ENCODE measurements around the gene C10orf105. TPM values are rescaled to one million over a fixed set of nuclear protein-coding genes. Genes with fewer than 3 reads are reported as not detected.

Gene C10orf105
- total RNA-seq, 2 experiments from 2014 or later: 0.73 to 1.1 TPM

DNA sequence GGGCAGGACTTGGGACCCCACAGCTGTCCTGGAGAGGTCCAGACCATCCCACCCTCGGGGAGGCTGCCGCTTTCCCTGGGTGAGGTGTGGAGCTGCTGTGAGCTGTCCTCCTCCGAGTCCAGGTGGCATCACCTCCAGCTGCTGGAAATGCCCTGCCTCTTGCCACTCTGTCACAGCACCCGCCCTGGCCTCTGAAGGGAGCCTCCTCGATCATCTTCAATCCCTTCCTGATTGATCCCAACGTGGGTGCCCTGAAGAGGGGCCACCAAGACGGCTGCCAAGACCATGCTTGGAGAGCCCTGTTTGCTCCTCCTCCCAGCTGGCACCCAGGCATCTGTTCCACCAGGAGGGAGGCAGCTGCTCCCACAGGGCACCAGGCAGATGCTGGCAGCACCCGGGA lies 4.6 kb downstream of the C10orf105 start:
- POLR2A ChIA-PET: interaction anchor here (1.3 to 3.0 kb wide), 3 partner anchors 14 to 58 kb away, joined by 4 to 13 read pairs (median 5); partner anchors contain the start of gene VSIR
- Mint-ChIP-seq H3K36me3 (ENCODE audit: low read depth) (peaks cover 3% of the 10 kb centered on the region), H3K4me1 (ENCODE audit: low read depth) (peaks cover 55% of the 10 kb centered on the region), H3K27ac (peak overlapping the region; percentile 63), H3K4me3 (no peak overlapping the region), H3K27me3 (ENCODE audit: low read depth) (no peaks in the 10 kb centered on the region), H3K9me3 (ENCODE audit: insufficient read depth) (no peaks in the 10 kb centered on the region)
- no peak for DNase-seq
- ATAC-seq: no peak
- CTCF ChIA-PET: interaction anchor here (1.1 to 7.3 kb wide), 3 partner anchors 12 to 59 kb away, joined by 3 to 50 read pairs (median 24); partner anchors contain the start of gene VSIR

DNA sequence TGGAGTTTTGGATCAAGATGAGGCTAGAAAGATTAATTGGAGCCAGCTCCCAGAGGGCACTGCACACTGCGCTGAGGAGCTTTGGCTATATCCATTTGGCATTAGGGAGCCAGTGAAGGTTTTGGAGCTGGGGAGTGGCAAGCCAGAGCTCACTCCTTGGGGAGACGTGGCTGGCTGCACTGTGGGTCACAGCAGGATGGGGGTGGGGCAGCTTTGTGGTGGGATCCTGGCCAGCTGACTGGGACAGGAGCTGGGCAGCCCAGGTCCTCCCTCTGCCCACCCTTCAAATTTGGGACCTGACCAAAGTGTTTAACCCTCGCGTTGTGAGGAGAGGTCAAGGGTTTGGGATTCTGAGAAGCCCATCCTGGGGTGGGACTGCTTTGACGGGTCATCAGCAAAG lies 5.0 kb downstream of the C10orf105 start:
- peaks cover 3% of the 10 kb centered on the region for H3K36me3 Mint-ChIP-seq (ENCODE audit: low read depth)
- H3K9me3 Mint-ChIP-seq (ENCODE audit: insufficient read depth): no peaks in the 10 kb centered on the region
- ChIA-PET POLR2A (interaction anchor here (0.6 to 3.0 kb wide), 4 partner anchors 9 to 59 kb away, joined by 4 to 13 read pairs (median 4); partner anchors contain the start of gene VSIR), CTCF (interaction anchor here (0.8 to 7.3 kb wide), 4 partner anchors 12 to 59 kb away, joined by 3 to 50 read pairs (median 14); partner anchors contain the start of gene VSIR)
- H3K4me1 Mint-ChIP-seq (ENCODE audit: low read depth): peaks cover 58% of the 10 kb centered on the region
- peak overlapping the region; percentile 80 for H3K4me3 Mint-ChIP-seq
- H3K27me3 Mint-ChIP-seq (ENCODE audit: low read depth): no peaks in the 10 kb centered on the region
- DNase-seq (no peak), ATAC-seq (no peak)
- peak overlapping the region; percentile 99 for H3K27ac Mint-ChIP-seq

DNA sequence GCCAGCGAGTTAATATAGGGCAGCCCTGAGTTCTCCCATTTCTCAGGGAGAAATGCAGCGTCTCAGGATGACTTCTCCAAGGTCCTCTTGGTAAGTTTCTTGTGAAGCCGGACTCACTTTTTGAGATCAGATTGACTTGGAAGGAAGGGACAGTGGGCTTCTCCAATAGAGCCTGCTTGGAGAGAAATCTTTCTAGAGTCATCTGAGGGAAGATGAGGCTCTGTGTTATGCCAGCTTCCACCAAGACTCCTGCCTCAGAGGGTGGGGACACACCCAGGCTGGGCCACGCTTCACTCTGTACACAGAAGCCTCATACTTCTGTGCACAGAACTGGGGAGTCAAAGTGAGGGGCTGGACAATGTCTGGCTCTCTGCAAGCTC lies 5.6 kb downstream of the C10orf105 start:
- ChIA-PET POLR2A (interaction anchor here (0.6 to 3.0 kb wide), 6 partner anchors 10 to 59 kb away, joined by 3 to 15 read pairs (median 4); partner anchors contain the start of gene VSIR), CTCF (interaction anchor here (0.8 to 7.3 kb wide), 9 partner anchors 13 to 330 kb away, joined by 3 to 50 read pairs (median 4); partner anchors contain the start of gene VSIR)
- DNase-seq (no peak), ATAC-seq (no peak)
- H3K27ac Mint-ChIP-seq: peak overlapping the region; percentile 99
- peak overlapping the region; percentile 80 for H3K4me3 Mint-ChIP-seq
- no peaks in the 10 kb centered on the region for H3K27me3 Mint-ChIP-seq (ENCODE audit: low read depth)
- H3K9me3 Mint-ChIP-seq (ENCODE audit: insufficient read depth): no peaks in the 10 kb centered on the region
- peaks cover 62% of the 10 kb centered on the region for H3K4me1 Mint-ChIP-seq (ENCODE audit: low read depth)
- H3K36me3 Mint-ChIP-seq (ENCODE audit: low read depth): peaks cover 3% of the 10 kb centered on the region

GRCh38 chr10:71713135-71714030 lies 6.2 kb downstream of the C10orf105 start:
- Mint-ChIP-seq H3K4me3 (peak overlapping the region; percentile 80), H3K9me3 (ENCODE audit: insufficient read depth) (no peaks in the 10 kb centered on the region), H3K36me3 (ENCODE audit: low read depth) (peaks cover 3% of the 10 kb centered on the region), H3K4me1 (ENCODE audit: low read depth) (peaks cover 68% of the 10 kb centered on the region), H3K27me3 (ENCODE audit: low read depth) (no peaks in the 10 kb centered on the region), H3K27ac (peak overlapping the region; percentile 99)
- CTCF ChIA-PET: interaction anchor here (0.8 to 7.3 kb wide), 12 partner anchors 10 to 330 kb away, joined by 3 to 50 read pairs (median 4); partner anchors contain the start of gene VSIR
- ATAC-seq (peak; percentile 72), DNase-seq (peak; percentile 50)
- POLR2A ChIA-PET: interaction anchor here (0.6 to 3.0 kb wide), 12 partner anchors 11 to 60 kb away, joined by 3 to 15 read pairs (median 4); partner anchors contain the start of gene VSIR

GRCh38 chr10:71712572-71713134 lies 6.9 kb downstream of the C10orf105 start:
- peak; percentile 40 for ATAC-seq
- CTCF ChIA-PET: interaction anchor here (0.8 to 7.3 kb wide), 12 partner anchors 10 to 329 kb away, joined by 3 to 50 read pairs (median 4); partner anchors contain the start of gene VSIR
- no peaks in the 10 kb centered on the region for H3K9me3 Mint-ChIP-seq (ENCODE audit: insufficient read depth)
- POLR2A ChIA-PET: interaction anchor here (0.6 to 3.0 kb wide), 13 partner anchors 11 to 61 kb away, joined by 3 to 15 read pairs (median 4); partner anchors contain the start of gene VSIR
- H3K27me3 Mint-ChIP-seq (ENCODE audit: low read depth): no peaks in the 10 kb centered on the region
- peak overlapping the region; percentile 99 for H3K27ac Mint-ChIP-seq
- peak; percentile 60 for DNase-seq
- peaks cover 75% of the 10 kb centered on the region for H3K4me1 Mint-ChIP-seq (ENCODE audit: low read depth)
- peak overlapping the region; percentile 80 for H3K4me3 Mint-ChIP-seq
- peaks cover 3% of the 10 kb centered on the region for H3K36me3 Mint-ChIP-seq (ENCODE audit: low read depth)

- Mint-ChIP-seq H3K27me3 (ENCODE audit: low read depth) (no peaks in the 10 kb centered on the region), H3K27ac (peak overlapping the region; percentile 99), H3K4me3 (no peak overlapping the region), H3K9me3 (ENCODE audit: insufficient read depth) (no peaks in the 10 kb centered on the region), H3K36me3 (ENCODE audit: low read depth) (peaks cover 3% of the 10 kb centered on the region), H3K4me1 (ENCODE audit: low read depth) (peaks cover 78% of the 10 kb centered on the region)
- no peak for DNase-seq
- ATAC-seq: no peak
- POLR2A ChIA-PET: interaction anchor here (0.7 to 3.0 kb wide), 9 partner anchors 15 to 61 kb away, joined by 3 to 15 read pairs (median 4); partner anchors contain the start of gene VSIR
- CTCF ChIA-PET: interaction anchor here (0.8 to 7.3 kb wide), 9 partner anchors 8 to 397 kb away, joined by 3 to 50 read pairs (median 4); partner anchors contain the start of gene VSIR
Measured at GRCh38 chr10:71712170-71712569, 7.4 kb downstream of the C10orf105 start.

DNA sequence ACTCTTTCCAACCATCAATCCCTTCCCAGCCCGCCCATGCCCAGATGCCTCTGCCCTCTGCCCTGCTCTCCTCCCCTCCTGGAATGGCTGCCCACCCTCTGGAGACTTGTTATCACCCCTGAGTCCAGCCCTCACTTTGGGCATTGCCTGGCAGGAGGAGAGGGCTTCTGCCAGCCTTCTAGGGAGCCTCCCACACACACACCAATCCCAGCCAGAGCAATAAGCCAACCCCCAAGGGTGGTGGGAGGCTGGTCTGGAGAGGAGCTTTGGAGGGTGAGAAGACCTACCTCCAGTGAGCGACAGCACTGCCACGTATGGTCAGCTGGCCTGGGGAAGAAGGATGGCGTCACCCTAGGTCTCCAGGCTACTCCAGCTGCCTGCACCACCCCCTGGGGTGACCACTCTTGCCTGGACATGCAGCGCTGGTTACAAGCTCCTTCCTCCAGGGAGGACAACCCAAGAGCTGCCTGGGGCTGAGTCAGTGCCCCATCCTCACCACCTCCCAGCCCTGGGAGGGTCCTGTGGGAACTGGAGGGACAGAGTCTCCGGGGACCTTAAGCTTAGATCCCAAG lies 8.4 kb downstream of the C10orf105 start:
- Mint-ChIP-seq H3K36me3 (ENCODE audit: low read depth) (peaks cover 3% of the 10 kb centered on the region), H3K4me3 (no peak overlapping the region), H3K4me1 (ENCODE audit: low read depth) (peaks cover 78% of the 10 kb centered on the region), H3K27me3 (ENCODE audit: low read depth) (no peaks in the 10 kb centered on the region), H3K27ac (peak overlapping the region; percentile 77), H3K9me3 (ENCODE audit: insufficient read depth) (no peaks in the 10 kb centered on the region)
- ATAC-seq (no peak), DNase-seq (no peak)
- CTCF ChIA-PET: interaction anchor here (0.8 to 7.3 kb wide), 5 partner anchors 9 to 396 kb away, joined by 3 to 50 read pairs (median 4); partner anchors contain the start of gene VSIR
- POLR2A ChIA-PET: interaction anchor here (0.7 kb wide), 1 partner anchor 12 kb away, joined by 3 read pairs; no protein-coding TSS in a partner anchor

DNA sequence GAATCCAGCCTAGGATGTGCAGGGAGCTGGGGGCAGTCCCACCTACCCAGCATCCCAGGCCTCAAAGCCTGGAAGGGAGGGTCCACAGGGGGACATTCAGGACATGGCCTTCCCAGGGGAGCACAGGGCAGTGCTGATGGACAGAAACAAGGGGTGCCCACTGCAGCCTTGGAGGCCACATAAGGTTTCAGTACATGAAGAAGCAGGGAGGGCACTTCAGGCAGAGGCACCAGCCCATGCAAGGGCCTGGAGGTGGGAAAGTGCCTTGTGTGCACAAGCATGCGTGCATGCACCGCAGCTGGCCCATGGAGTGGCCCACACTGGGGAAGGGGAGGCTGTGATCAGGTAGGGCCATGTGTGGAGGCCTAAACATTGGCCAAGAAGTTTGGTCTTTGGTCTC lies 9.1 kb downstream of the C10orf105 start:
- H3K4me1 Mint-ChIP-seq (ENCODE audit: low read depth): peaks cover 75% of the 10 kb centered on the region
- H3K27me3 Mint-ChIP-seq (ENCODE audit: low read depth): no peaks in the 10 kb centered on the region
- peaks cover 3% of the 10 kb centered on the region for H3K36me3 Mint-ChIP-seq (ENCODE audit: low read depth)
- no peak overlapping the region for H3K4me3 Mint-ChIP-seq
- H3K27ac Mint-ChIP-seq: peak overlapping the region; percentile 46
- DNase-seq (no peak), ATAC-seq (no peak)
- CTCF ChIA-PET: interaction anchor here (1.2 kb wide), 1 partner anchor 33 kb away, joined by 3 read pairs; no protein-coding TSS in a partner anchor
- no peaks in the 10 kb centered on the region for H3K9me3 Mint-ChIP-seq (ENCODE audit: insufficient read depth)
- POLR2A ChIA-PET: no interaction called here

DNA sequence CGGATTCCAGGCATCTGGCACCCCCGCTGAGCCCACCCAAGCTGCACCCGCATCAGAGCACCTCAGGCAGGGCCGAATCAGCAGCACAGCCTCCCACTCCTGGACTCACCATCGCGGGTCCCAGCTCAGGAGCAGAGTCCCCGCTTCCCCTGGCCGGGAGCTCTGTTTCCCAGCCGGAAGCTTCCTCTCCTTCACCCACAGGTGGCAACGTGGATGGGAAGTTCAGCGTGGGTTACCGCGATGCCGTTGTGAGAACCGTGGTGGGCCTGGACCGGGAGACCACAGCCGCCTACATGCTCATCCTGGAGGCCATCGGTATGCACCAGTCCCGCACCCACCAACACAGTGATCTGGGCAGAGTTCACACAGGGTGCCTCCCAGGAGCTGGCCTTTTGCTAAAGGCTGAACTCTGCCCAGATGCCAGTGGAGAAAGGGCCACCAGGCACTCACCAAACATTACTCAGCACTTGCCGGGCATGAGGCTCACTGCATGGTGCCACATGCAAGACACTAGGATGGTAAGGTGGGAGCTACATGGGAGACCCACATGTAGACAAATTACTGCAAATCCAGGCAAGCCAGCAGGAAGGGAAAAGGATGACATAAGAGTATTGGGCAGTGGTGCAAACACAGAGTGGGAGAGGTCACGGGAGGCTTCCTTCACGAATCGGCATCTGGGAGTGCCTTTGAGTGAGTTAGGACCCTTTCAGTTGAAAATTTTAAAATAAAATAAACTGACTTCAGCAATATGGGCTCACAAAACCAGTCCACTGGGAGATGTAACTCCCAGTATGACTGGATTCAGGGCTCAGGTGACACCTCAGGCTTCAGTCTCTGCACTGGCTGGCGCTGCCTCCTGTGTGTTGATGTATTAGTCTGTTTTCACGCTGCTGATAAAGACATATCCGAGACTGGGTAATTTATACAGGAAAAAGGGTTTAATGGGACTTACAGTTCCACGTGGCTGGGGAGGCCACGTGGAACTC lies 10.4 kb downstream of the C10orf105 start:
- H3K4me1 Mint-ChIP-seq (ENCODE audit: low read depth): peaks cover 63% of the 10 kb centered on the region
- CTCF ChIA-PET: interaction anchor here (0.7 to 4.9 kb wide), 42 partner anchors 9 to 392 kb away, joined by 3 to 121 read pairs (median 5); partner anchors contain the start of genes CDH23, SLC29A3 and VSIR
- no peak overlapping the region for H3K27ac Mint-ChIP-seq

DNA sequence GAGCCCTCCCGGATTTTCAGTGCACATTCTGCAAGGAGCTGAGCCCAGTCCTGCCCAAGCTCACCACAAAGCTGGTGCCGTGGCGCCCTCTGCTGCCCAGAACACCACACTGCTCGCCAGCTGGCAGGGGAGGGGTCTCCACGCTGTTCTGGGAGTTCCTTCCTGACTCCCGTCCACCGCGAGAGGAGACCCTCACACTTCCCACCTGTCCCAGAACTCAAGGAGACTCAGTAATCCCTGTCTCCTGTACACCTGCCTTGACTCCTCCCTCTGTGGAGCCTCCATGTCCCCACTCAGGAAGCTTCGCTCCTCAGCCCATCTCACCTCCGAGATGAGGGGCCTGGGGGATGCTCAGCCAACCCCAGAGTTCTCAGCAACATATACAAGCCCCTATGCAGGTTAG lies 11.3 kb downstream of the C10orf105 start:
- CTCF ChIA-PET: interaction anchor here (0.8 to 4.9 kb wide), 49 partner anchors 8 to 391 kb away, joined by 3 to 121 read pairs (median 5); partner anchors contain the start of genes CDH23, SLC29A3 and VSIR
- H3K27ac Mint-ChIP-seq: peak overlapping the region; percentile 55
- DNase-seq: peak; percentile 68
- H3K9me3 Mint-ChIP-seq (ENCODE audit: insufficient read depth): no peaks in the 10 kb centered on the region
- no peaks in the 10 kb centered on the region for H3K36me3 Mint-ChIP-seq (ENCODE audit: low read depth)
- ATAC-seq: peak; percentile 42
- POLR2A ChIA-PET: interaction anchor here (1.0 to 1.4 kb wide), 2 partner anchors 10 to 19 kb away, joined by 3 to 5 read pairs; no protein-coding TSS in a partner anchor
- no peaks in the 10 kb centered on the region for H3K27me3 Mint-ChIP-seq (ENCODE audit: low read depth)
- H3K4me3 Mint-ChIP-seq: no peak overlapping the region
- peaks cover 55% of the 10 kb centered on the region for H3K4me1 Mint-ChIP-seq (ENCODE audit: low read depth)

More for the DNA sequence above, 10.4 kb downstream of the C10orf105 start:
- DNase-seq (no peak), ATAC-seq (no peak)
- no peak overlapping the region for H3K4me3 Mint-ChIP-seq
- no peaks in the 10 kb centered on the region for H3K9me3 Mint-ChIP-seq (ENCODE audit: insufficient read depth)
- POLR2A ChIA-PET: interaction anchor here (0.7 to 1.4 kb wide), 3 partner anchors 11 to 64 kb away, joined by 4 to 5 read pairs (median 4); partner anchors contain the start of gene VSIR
- no peaks in the 10 kb centered on the region for H3K27me3 Mint-ChIP-seq (ENCODE audit: low read depth)
- H3K36me3 Mint-ChIP-seq (ENCODE audit: low read depth): peaks cover 1% of the 10 kb centered on the region
